Adrenal gland (tissue), 12 donors: ENCODE results near the gene NHERF1. TPM values are rescaled to one million over a fixed set of nuclear protein-coding genes. Genes with fewer than 3 reads are reported as not detected.

Source experiments
- DNase-seq, 7 donors: peaks; one replicate each; pipeline ENCODE4 v3.0.0-alpha.2; 2019 to 2020
- H3K27ac ChIP-seq, 5 donors: fragments of 200-600 bp; sonication (generic) in 4 of 5; 1 replicate in 3 of 5; 2 replicates in 2 of 5; pipeline versions ENCODE4 v1.5.1 to v1.8.0; 2016 to 2020; ENCODE audit warnings: mild to moderate bottlenecking in 1 of 5
- H3K27me3 ChIP-seq: fragments of 200-600 bp; 2 replicates; pipeline ENCODE4 v1.8.0; 2021
- H3K36me3 ChIP-seq, 2 donors: fragments of 200-600 bp; replicated peaks in 1 of 2; 1 replicate in 1 of 2; 2 replicates in 1 of 2; pipeline versions ENCODE4 v1.5.1 to v1.8.0; 2018 to 2022
- H3K4me1 ChIP-seq, 2 donors: fragments of 200-600 bp; replicated peaks in 1 of 2; 1 replicate in 1 of 2; 2 replicates in 1 of 2; pipeline versions ENCODE4 v1.5.1 to v1.8.0; 2018 to 2021
- H3K4me3 ChIP-seq, 4 donors: fragments of 200-600 bp; sonication (generic) in 3 of 4; one replicate each; pipeline ENCODE4 v1.5.1; 2016 to 2018
- H3K9me3 ChIP-seq, 3 donors: fragments of 200-600 bp; sonication (generic) in 1 of 3; replicated peaks in 1 of 3; 1 replicate in 2 of 3; 2 replicates in 1 of 3; pipeline versions ENCODE4 v1.5.1 to v1.8.0; 2016 to 2021
- CTCF ChIP-seq, 6 experiments: fragments of 450-650 bp in 4 of 6; fragments of 200-600 bp in 2 of 6; sonication (generic) in 1 of 6; IDR thresholded peaks; 1 replicate in 5 of 6; 2 replicates in 1 of 6; pipeline versions ENCODE4 v1.5.1 to v1.8.0; 2016 to 2021; ENCODE audit warnings: antibody characterized with exemption in 6 of 6, mild to moderate bottlenecking in 2 of 6, moderate library complexity in 1 of 6
- POLR2A ChIP-seq, 2 donors: fragments of 450-650 bp; IDR thresholded peaks; one replicate each; pipeline ENCODE4 v1.6.1; 2017; ENCODE audit warnings: antibody characterized with exemption in 2 of 2, mild to moderate bottlenecking in 2 of 2, moderate library complexity in 1 of 2
- WGBS, 4 donors: extraction: QIAGEN DNeasy Blood & Tissue Kit in 2 of 4; methylation state at CpG; one replicate each; pipeline versions ENCODE4 v1.1.5 to v1.1.7; 2013 to 2017; 5-methylcytosine and 5-hydroxymethylcytosine counted together
- intact Hi-C, 2 donors: fragments of 100-400 bp; cut with DNase I; formaldehyde crosslinking; loops; one replicate each; pipeline versions ENCODE4 v1.14.1 to v1.15.0; 2022 to 2023
- polyA plus RNA-seq, 3 donors: library from polyadenylated mRNA; stranded (reverse); fragments of 200-250 nt in 2 of 3; fragments of 350-450 nt in 1 of 3; fragmentation: Illumina TruSeq in 1 of 3; extraction: RNeasy Lipid Tissue Mini Kit (QIAGEN cat#74804) in 1 of 3; gene quantifications; one replicate each; pipeline ENCODE4 v1.2.3, GENCODE V29; 2013 to 2014
- total RNA-seq, 9 donors: library from RNA; depleted of rRNA in 4 of 9; stranded (reverse); fragments of >200 nt in 4 of 9; fragments of 120-200 nt in 1 of 9; fragmentation: NEBNext Ultra II Directional in 1 of 9; extraction: Animal tissue kit (Norgen Biotek cat#: 25700) in 1 of 9; gene quantifications; one replicate each; pipeline versions ENCODE4 v1.1.0 to v1.2.4, GENCODE V29; 2013 to 2023
- donor health status: healthy with polysubstance abuse.
- donor health status: Bipolar disorder and iron deficiency.
- donor health status: DM: yes; HTN: yes; CAD: no.
- donor health status: DM: no; HTN: no; CAD: no.
- donor health status: DM: no; HTN: no; CAD: no.
- donor health status: DM: yes; HTN: yes; CAD: no.

NHERF1 gene
- total and polyA plus RNA-seq, 12 donors = 22.0 to 277 (median 209) TPM

GRCh38 chr17:74723891-74724290, 24.5 kb upstream of the NHERF1 start:
- WGBS, 4 donors = 64 to 79% (median 72%) methylated on average over 5 of the region's 5 CpGs

GRCh38 chr17:74725111-74725510, 23.3 kb upstream of the NHERF1 start:
- intact Hi-C loops = no loop called here
- TF ChIP-seq CTCF (IDR thresholded peaks at IDR 0.05) (no peak), POLR2A (IDR thresholded peaks at IDR 0.05) (no peak)
- Histone ChIP-seq H3K36me3 (no peaks in the 10 kb centered on the region), H3K27me3 (no peaks in the 10 kb centered on the region), H3K4me3 (no peak overlapping the region), H3K9me3 (no peaks in the 10 kb centered on the region), H3K4me1 (no peaks in the 10 kb centered on the region), H3K27ac (no peak overlapping the region)
- 78 to 96% (median 89%) methylated on average over 1 to 3 of the region's 3 CpGs for WGBS, 4 donors
- no peak for DNase-seq

More at GRCh38 chr17:74723891-74724290, 24.5 kb upstream of the NHERF1 start:
- Histone ChIP-seq H3K27ac (no peak overlapping the region), H3K4me1 (no peaks in the 10 kb centered on the region), H3K4me3 (no peak overlapping the region), H3K9me3 (no peaks in the 10 kb centered on the region), H3K36me3 (no peaks in the 10 kb centered on the region), H3K27me3 (no peaks in the 10 kb centered on the region)
- intact Hi-C loops = no loop called here
- TF ChIP-seq POLR2A (IDR thresholded peaks at IDR 0.05) (no peak), CTCF (IDR thresholded peaks at IDR 0.05) (no peak)
- DNase-seq = no peak

- Histone ChIP-seq H3K4me3 (no peak overlapping the region), H3K36me3 (no peaks in the 10 kb centered on the region), H3K27me3 (no peaks in the 10 kb centered on the region), H3K9me3 (no peaks in the 10 kb centered on the region), H3K4me1 (no peaks in the 10 kb centered on the region), H3K27ac (no peak overlapping the region)
- DNase-seq = no peak
- no peak for TF ChIP-seq POLR2A (IDR thresholded peaks at IDR 0.05)
- no peak for TF ChIP-seq CTCF (IDR thresholded peaks at IDR 0.05)
- WGBS, 4 donors = 67 to 86% (median 83%) methylated on average over 3 of the region's 3 CpGs
- intact Hi-C loops = no loop called here
Observed at GRCh38 chr17:74728033-74728701, 20.3 kb upstream of the NHERF1 start.

- no peaks in the 10 kb centered on the region for H3K36me3 ChIP-seq
- intact Hi-C loops = no loop called here
- no peak for TF ChIP-seq CTCF (IDR thresholded peaks at IDR 0.05)
- TF ChIP-seq POLR2A (IDR thresholded peaks at IDR 0.05) = no peak
- no peaks in the 10 kb centered on the region for H3K4me1 ChIP-seq
- H3K9me3 ChIP-seq = no peaks in the 10 kb centered on the region
- H3K27me3 ChIP-seq = no peaks in the 10 kb centered on the region
- no peak for DNase-seq
- 71 to 85% (median 79%) methylated on average over 3 of the region's 3 CpGs for whole genome bisulfite sequencing, 4 donors
- no peak overlapping the region for H3K4me3 ChIP-seq
- H3K27ac ChIP-seq = no peak overlapping the region
Observed at GRCh38 chr17:74728702-74729075, 19.7 kb upstream of the NHERF1 start.
